Measurements from ENCODE around the gene LHFPL6. TPM values are rescaled to one million over a fixed set of nuclear protein-coding genes. Genes with fewer than 3 reads are reported as not detected.

The LHFPL6 gene
- total and polyA plus RNA-seq, 9 of the 15 experiments (the other 6 are each of a cell fraction or from before 2014, with no cell fraction given): 0.18 TPM; not detected in 8

DNA sequence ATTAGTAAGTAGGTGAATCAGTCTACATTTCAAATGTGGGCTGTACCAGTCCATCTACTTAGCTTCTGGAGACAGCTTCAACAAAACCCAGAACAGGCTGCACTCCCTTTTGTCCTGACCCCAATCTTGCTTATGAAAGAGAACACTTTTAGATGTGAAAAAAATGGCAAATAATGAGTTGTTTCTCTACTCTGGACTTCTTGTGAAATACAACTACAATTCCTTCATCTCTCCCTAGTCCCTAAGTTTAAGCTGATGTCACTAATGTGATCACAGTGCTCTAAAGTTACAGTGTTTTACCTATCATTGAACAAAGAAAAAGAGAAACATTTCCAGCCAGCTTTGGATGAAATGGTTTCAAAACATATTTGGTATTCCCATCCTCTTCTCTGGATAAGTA lies 183.9 kb downstream of the LHFPL6 start (continued):
- TF ChIP-seq, protein P1, sequence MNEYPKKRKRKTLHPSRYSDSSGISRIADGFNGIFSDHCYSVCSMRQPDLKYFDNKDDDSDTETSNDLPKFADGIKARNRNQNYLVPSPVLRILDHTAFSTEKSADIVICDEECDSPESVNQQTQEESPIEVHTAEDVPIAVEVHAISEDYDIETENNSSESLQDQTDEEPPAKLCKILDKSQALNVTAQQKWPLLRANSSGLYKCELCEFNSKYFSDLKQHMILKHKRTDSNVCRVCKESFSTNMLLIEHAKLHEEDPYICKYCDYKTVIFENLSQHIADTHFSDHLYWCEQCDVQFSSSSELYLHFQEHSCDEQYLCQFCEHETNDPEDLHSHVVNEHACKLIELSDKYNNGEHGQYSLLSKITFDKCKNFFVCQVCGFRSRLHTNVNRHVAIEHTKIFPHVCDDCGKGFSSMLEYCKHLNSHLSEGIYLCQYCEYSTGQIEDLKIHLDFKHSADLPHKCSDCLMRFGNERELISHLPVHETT (CRISPR knock-in tag; conservative IDR thresholded peaks at IDR 0.05 in 1 of 2, IDR thresholded peaks at IDR 0.05 in 1 of 2): no peak
- TF ChIP-seq POLR2H (tag; IDR thresholded peaks at IDR 0.05; ENCODE audit: low read depth) (no peak), TAF15 (IDR thresholded peaks at IDR 0.05; ENCODE audit: low read depth, low read length) (no peak), ETV1 (tag; conservative IDR thresholded peaks at IDR 0.05; ENCODE audit: low read depth) (no peak)
- TF ChIP-seq, protein P2, sequence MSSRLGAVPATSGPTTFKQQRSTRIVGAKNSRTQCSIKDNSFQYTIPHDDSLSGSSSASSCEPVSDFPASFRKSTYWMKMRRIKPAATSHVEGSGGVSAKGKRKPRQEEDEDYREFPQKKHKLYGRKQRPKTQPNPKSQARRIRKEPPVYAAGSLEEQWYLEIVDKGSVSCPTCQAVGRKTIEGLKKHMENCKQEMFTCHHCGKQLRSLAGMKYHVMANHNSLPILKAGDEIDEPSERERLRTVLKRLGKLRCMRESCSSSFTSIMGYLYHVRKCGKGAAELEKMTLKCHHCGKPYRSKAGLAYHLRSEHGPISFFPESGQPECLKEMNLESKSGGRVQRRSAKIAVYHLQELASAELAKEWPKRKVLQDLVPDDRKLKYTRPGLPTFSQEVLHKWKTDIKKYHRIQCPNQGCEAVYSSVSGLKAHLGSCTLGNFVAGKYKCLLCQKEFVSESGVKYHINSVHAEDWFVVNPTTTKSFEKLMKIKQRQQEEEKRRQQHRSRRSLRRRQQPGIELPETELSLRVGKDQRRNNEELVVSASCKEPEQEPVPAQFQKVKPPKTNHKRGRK (tag; IDR thresholded peaks at IDR 0.05): no peak

DNA sequence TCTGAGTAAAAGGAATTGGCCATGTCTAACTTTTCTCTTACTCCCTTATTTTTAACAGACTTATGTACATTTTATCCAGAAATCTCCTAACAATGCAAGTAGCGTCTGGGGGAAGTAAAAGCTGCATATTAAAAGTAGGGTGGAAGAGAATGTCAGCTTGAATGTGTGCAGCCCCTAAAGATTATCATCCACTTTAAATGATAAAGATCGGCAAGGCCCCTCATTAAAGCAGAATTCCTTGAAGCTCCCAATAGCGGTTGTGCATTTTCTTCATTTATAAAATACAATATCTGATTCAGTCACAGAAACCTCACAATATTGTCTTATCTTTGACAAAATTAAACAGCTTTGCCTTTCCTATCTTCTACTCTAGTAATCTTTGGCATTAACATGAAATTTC lies 184.6 kb downstream of the LHFPL6 start:
- CTCF ChIA-PET (ENCODE audit: low intra/inter-chr PET ratio): no interaction called here
- ATAC-seq: no peak
- TF ChIP-seq ZNF408 (CRISPR knock-in tag; IDR thresholded peaks at IDR 0.05; ENCODE audit: low read depth) (no peak), EWSR1 (IDR thresholded peaks at IDR 0.05; ENCODE audit: borderline replicate concordance, low read depth, partially characterized antibody) (no peak), ZNF140 (CRISPR knock-in tag; IDR thresholded peaks at IDR 0.05) (no peak), SIN3B (IDR thresholded peaks at IDR 0.05; ENCODE audit: low read depth) (no peak), RHOXF2B (CRISPR knock-in tag; conservative IDR thresholded peaks at IDR 0.05) (no peak), ZFP36 (IDR thresholded peaks at IDR 0.05; ENCODE audit: low read depth, low read length, partially characterized antibody) (no peak), CREB1 (IDR thresholded peaks at IDR 0.05) (no peak), CREB1 (CRISPR knock-in tag; IDR thresholded peaks at IDR 0.05) (no peak), KDM2B (CRISPR knock-in tag; IDR thresholded peaks at IDR 0.05) (no peak), ASH1L (IDR thresholded peaks at IDR 0.05; ENCODE audit: borderline replicate concordance, low read depth, partially characterized antibody) (no peak), TBP (optimal IDR thresholded peaks at IDR 0.05; ENCODE audit: low read depth, low read length) (no peak)
- TF ChIP-seq, protein P3, sequence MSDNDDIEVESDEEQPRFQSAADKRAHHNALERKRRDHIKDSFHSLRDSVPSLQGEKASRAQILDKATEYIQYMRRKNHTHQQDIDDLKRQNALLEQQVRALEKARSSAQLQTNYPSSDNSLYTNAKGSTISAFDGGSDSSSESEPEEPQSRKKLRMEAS (CRISPR knock-in tag; IDR thresholded peaks at IDR 0.05): no peak
- TF ChIP-seq, protein P4, sequence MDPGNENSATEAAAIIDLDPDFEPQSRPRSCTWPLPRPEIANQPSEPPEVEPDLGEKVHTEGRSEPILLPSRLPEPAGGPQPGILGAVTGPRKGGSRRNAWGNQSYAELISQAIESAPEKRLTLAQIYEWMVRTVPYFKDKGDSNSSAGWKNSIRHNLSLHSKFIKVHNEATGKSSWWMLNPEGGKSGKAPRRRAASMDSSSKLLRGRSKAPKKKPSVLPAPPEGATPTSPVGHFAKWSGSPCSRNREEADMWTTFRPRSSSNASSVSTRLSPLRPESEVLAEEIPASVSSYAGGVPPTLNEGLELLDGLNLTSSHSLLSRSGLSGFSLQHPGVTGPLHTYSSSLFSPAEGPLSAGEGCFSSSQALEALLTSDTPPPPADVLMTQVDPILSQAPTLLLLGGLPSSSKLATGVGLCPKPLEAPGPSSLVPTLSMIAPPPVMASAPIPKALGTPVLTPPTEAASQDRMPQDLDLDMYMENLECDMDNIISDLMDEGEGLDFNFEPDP (CRISPR knock-in tag; IDR thresholded peaks at IDR 0.05): no peak

More for the DNA sequence above, 184.6 kb downstream of the LHFPL6 start:
- Histone ChIP-seq H3K4me3 (no peak overlapping the region), H3K9me3 (replicated peaks; ENCODE audit: control insufficient read depth, insufficient read depth, low read depth, low read length) (no peaks in the 10 kb centered on the region), H3K27ac (ENCODE audit: extremely low read depth, low read depth, low read length) (no peak overlapping the region), H3K4me1 (replicated peaks in 1 of 2; ENCODE audit: control insufficient read depth in 2 of 2, insufficient read depth in 2 of 2, low read length in 2 of 2) (no peaks in the 10 kb centered on the region), H3K36me3 (ENCODE audit: control insufficient read depth, insufficient read depth, low read length) (no peaks in the 10 kb centered on the region), H3K9me1 (ENCODE audit: control insufficient read depth, insufficient read depth, low read length) (no peaks in the 10 kb centered on the region), H3K79me2 (ENCODE audit: control insufficient read depth, insufficient read depth, low read length) (no peaks in the 10 kb centered on the region), H4K20me1 (replicated peaks; ENCODE audit: control insufficient read depth, insufficient read depth, low read length) (no peaks in the 10 kb centered on the region), H3K9ac (ENCODE audit: insufficient read depth in 1 of 2, low read depth in 2 of 2, low read length in 2 of 2) (no peak overlapping the region), H3K4me2 (ENCODE audit: insufficient read depth, low read length) (no peak overlapping the region), H2AFZ (ENCODE audit: low read depth, low read length) (no peak overlapping the region), H3K27me3 (ENCODE audit: control insufficient read depth in 2 of 2, insufficient read depth in 2 of 2, low read length in 2 of 2) (no peaks in the 10 kb centered on the region)
- intact Hi-C loops (cut with micrococcal nuclease): no loop called here
- in situ Hi-C loops (cut with MboI): no loop called here
- WGBS (ENCODE audit: insufficient coverage, low coverage, missing lambda C conversion rate): 0% methylated on average over 3 of the region's 3 CpGs
- POLR2A ChIA-PET: interaction anchor here (1.1 kb wide), 1 partner anchor 14 kb away, joined by 3 read pairs; no protein-coding TSS in a partner anchor
- DNase-seq (ENCODE audit: extremely low read depth in 1 of 4, low spot score in 3 of 4) (no peak), FAIRE-seq (no peak)
- no TSS peak for BruUV-seq (replicated peaks)
